ENCODE measurements around the gene SPATA6L.

SPATA6L gene

GRCh38 chr9:4592886-4593285 lies 73.4 kb downstream of the SPATA6L start:
- Histone ChIP-seq H3K27me3 (ENCODE audit: control insufficient read depth, insufficient read depth, low read length, poor library complexity, severe bottlenecking) (no peaks in the 10 kb centered on the region), H3K4me1 (ENCODE audit: control insufficient read depth, insufficient read depth, low read length) (no peaks in the 10 kb centered on the region), H3K9me3 (ENCODE audit: control insufficient read depth, low read length) (no peaks in the 10 kb centered on the region), H3K27ac (ENCODE audit: insufficient read depth, low read depth, low read length, poor library complexity, severe bottlenecking) (no peak overlapping the region), H3K36me3 (ENCODE audit: control insufficient read depth, insufficient read depth, low read length) (no peaks in the 10 kb centered on the region), H3K4me3 (ENCODE audit: insufficient read depth, low read depth, low read length) (no peak overlapping the region)
- 92 to 93% methylated on average over 1 of the region's 1 CpG for WGBS, 2 experiments

DNA sequence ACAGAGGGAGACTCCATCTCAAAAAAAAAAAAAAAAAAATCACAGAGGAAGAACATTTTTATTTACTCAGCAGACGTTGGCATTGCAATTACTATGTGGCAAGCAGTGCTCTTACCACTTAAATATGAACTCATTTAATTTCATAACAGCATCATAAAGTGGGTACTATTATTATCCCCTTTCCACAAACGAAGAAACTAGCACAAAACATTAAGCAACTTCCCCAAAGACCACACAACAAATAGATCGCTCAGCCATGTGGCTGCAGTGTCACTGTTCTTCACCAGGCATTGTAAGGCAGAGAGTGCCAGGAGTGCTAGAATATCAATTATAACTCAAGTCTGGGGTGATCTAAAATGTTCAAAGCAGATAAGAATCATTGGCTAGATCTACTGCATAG lies 74.0 kb downstream of the SPATA6L start:
- Histone ChIP-seq H3K36me3 (ENCODE audit: control insufficient read depth, insufficient read depth, low read length) (no peaks in the 10 kb centered on the region), H3K4me3 (ENCODE audit: insufficient read depth, low read depth, low read length) (no peak overlapping the region), H3K4me1 (ENCODE audit: control insufficient read depth, insufficient read depth, low read length) (no peaks in the 10 kb centered on the region), H3K27me3 (ENCODE audit: control insufficient read depth, insufficient read depth, low read length, poor library complexity, severe bottlenecking) (no peaks in the 10 kb centered on the region), H3K27ac (ENCODE audit: insufficient read depth, low read depth, low read length, poor library complexity, severe bottlenecking) (no peak overlapping the region), H3K9me3 (ENCODE audit: control insufficient read depth, low read length) (no peaks in the 10 kb centered on the region)
- WGBS, 2 experiments: 75 to 86% methylated on average over 3 of the region's 3 CpGs

- no peaks in the 10 kb centered on the region for H3K4me1 ChIP-seq (ENCODE audit: control insufficient read depth, insufficient read depth, low read length)
- 91 to 94% methylated on average over 4 of the region's 4 CpGs for WGBS, 2 experiments
- H3K27me3 ChIP-seq (ENCODE audit: control insufficient read depth, insufficient read depth, low read length, poor library complexity, severe bottlenecking): no peaks in the 10 kb centered on the region
- no peaks in the 10 kb centered on the region for H3K9me3 ChIP-seq (ENCODE audit: control insufficient read depth, low read length)
- no peak overlapping the region for H3K4me3 ChIP-seq (ENCODE audit: insufficient read depth, low read depth, low read length)
- H3K36me3 ChIP-seq (ENCODE audit: control insufficient read depth, insufficient read depth, low read length): no peaks in the 10 kb centered on the region
- H3K27ac ChIP-seq (ENCODE audit: insufficient read depth, low read depth, low read length, poor library complexity, severe bottlenecking): no peak overlapping the region
These were observed 75.2 kb downstream of the SPATA6L start for GRCh38 chr9:4591123-4591500.

DNA sequence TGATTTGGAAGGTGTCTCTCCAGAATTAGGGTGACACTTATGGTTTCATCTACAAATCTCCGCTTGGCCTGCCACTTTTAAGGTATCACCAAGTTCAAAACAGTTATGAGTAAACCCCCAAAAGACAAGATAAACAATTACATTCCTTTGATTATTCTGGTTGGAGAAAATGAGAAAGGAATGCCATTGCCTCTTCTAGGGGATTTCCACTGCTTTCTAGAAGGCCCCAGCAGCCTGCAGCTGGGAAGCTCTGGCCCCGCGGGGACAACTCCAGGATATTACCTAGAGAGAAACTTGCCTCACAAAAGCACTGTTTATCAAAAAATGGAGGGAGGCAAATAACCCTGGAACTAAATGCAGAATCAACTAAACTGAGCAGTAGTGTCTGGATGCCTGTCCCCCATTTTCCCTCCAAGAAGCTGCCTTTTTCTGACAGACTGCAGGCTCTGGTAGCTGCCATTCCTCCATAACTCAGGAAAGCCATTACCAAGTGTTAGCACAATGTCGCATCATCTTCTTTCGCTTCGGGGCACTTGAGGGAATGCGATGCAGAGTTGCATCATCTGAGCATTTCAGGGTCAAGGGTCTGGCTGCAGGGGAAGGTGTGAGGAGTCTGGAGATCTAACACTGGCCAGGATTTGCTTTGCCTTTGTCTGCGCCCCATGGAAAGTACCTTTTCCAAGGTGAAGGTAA lies 75.7 kb downstream of the SPATA6L start:
- H3K36me3 ChIP-seq (ENCODE audit: control insufficient read depth, insufficient read depth, low read length): no peaks in the 10 kb centered on the region
- H3K27me3 ChIP-seq (ENCODE audit: control insufficient read depth, insufficient read depth, low read length, poor library complexity, severe bottlenecking): no peaks in the 10 kb centered on the region
- no peaks in the 10 kb centered on the region for H3K4me1 ChIP-seq (ENCODE audit: control insufficient read depth, insufficient read depth, low read length)
- no peak overlapping the region for H3K4me3 ChIP-seq (ENCODE audit: insufficient read depth, low read depth, low read length)
- H3K27ac ChIP-seq (ENCODE audit: insufficient read depth, low read depth, low read length, poor library complexity, severe bottlenecking): no peak overlapping the region
- no peaks in the 10 kb centered on the region for H3K9me3 ChIP-seq (ENCODE audit: control insufficient read depth, low read length)
- 91 to 96% methylated on average over 8 of the region's 8 CpGs for WGBS, 2 experiments

DNA sequence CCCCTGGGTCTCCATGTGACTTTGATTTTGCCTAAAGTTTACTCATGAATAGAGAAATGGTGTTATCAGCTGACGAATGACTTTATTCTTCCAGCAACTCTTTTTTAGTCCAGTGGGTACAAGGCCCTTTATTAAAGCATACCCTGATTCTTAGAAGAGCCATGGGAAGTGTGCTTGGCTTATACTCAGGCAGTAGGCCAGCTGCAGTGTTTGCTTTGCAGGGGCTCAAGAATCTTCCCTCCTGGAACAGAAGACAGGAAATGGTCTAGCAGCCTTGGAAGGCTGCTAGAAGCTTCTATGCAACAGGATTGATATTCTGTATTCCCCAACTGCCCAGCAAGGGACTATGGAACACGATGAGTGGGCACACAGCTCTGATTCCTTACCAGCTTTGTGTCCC lies 77.6 kb downstream of the SPATA6L start:
- H3K4me3 ChIP-seq (ENCODE audit: insufficient read depth, low read depth, low read length): no peak overlapping the region
- 87 to 94% methylated on average over 2 of the region's 2 CpGs for WGBS, 2 experiments
- H3K9me3 ChIP-seq (ENCODE audit: control insufficient read depth, low read length): no peaks in the 10 kb centered on the region
- no peaks in the 10 kb centered on the region for H3K4me1 ChIP-seq (ENCODE audit: control insufficient read depth, insufficient read depth, low read length)
- H3K27me3 ChIP-seq (ENCODE audit: control insufficient read depth, insufficient read depth, low read length, poor library complexity, severe bottlenecking): no peaks in the 10 kb centered on the region
- no peaks in the 10 kb centered on the region for H3K36me3 ChIP-seq (ENCODE audit: control insufficient read depth, insufficient read depth, low read length)
- no peak overlapping the region for H3K27ac ChIP-seq (ENCODE audit: insufficient read depth, low read depth, low read length, poor library complexity, severe bottlenecking)

GRCh38 chr9:4585135-4585534 lies 81.1 kb downstream of the SPATA6L start:
- Histone ChIP-seq H3K27me3 (ENCODE audit: control insufficient read depth, insufficient read depth, low read length, poor library complexity, severe bottlenecking) (no peaks in the 10 kb centered on the region), H3K4me1 (ENCODE audit: control insufficient read depth, insufficient read depth, low read length) (no peaks in the 10 kb centered on the region), H3K9me3 (ENCODE audit: control insufficient read depth, low read length) (no peaks in the 10 kb centered on the region), H3K36me3 (ENCODE audit: control insufficient read depth, insufficient read depth, low read length) (no peaks in the 10 kb centered on the region), H3K27ac (ENCODE audit: insufficient read depth, low read depth, low read length, poor library complexity, severe bottlenecking) (no peak overlapping the region), H3K4me3 (ENCODE audit: insufficient read depth, low read depth, low read length) (no peak overlapping the region)
- WGBS, 2 experiments: 85 to 91% methylated on average over 5 of the region's 5 CpGs

DNA sequence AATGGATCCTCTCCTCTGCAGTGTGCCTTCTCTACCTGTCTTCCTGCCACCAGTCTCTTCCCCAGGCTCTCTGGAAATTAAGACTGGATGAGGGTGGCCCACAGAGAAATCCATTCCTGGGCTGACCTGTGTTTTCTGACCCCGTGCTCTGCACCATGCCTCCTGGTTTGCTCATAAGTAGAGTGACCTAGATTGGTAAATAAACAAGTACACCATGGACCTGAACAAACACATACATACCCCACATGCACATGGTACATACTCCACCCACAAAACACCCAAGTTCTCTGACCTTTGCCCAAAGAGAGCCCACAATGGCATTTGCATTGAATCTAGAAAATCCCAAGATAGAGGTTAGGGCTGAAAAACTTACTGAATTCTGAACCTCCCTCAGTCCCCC lies 81.6 kb downstream of the SPATA6L start:
- no peaks in the 10 kb centered on the region for H3K27me3 ChIP-seq (ENCODE audit: control insufficient read depth, insufficient read depth, low read length, poor library complexity, severe bottlenecking)
- 91 to 100% methylated on average over 1 of the region's 1 CpG for WGBS, 2 experiments
- no peak overlapping the region for H3K4me3 ChIP-seq (ENCODE audit: insufficient read depth, low read depth, low read length)
- no peaks in the 10 kb centered on the region for H3K36me3 ChIP-seq (ENCODE audit: control insufficient read depth, insufficient read depth, low read length)
- no peak overlapping the region for H3K27ac ChIP-seq (ENCODE audit: insufficient read depth, low read depth, low read length, poor library complexity, severe bottlenecking)
- H3K4me1 ChIP-seq (ENCODE audit: control insufficient read depth, insufficient read depth, low read length): no peaks in the 10 kb centered on the region
- no peaks in the 10 kb centered on the region for H3K9me3 ChIP-seq (ENCODE audit: control insufficient read depth, low read length)

- WGBS, 2 experiments: 93% methylated on average over 12 of the region's 12 CpGs
- H3K36me3 ChIP-seq (ENCODE audit: control insufficient read depth, insufficient read depth, low read length): no peaks in the 10 kb centered on the region
- H3K4me1 ChIP-seq (ENCODE audit: control insufficient read depth, insufficient read depth, low read length): no peaks in the 10 kb centered on the region
- H3K9me3 ChIP-seq (ENCODE audit: control insufficient read depth, low read length): no peaks in the 10 kb centered on the region
- no peaks in the 10 kb centered on the region for H3K27me3 ChIP-seq (ENCODE audit: control insufficient read depth, insufficient read depth, low read length, poor library complexity, severe bottlenecking)
- H3K4me3 ChIP-seq (ENCODE audit: insufficient read depth, low read depth, low read length): no peak overlapping the region
- no peak overlapping the region for H3K27ac ChIP-seq (ENCODE audit: insufficient read depth, low read depth, low read length, poor library complexity, severe bottlenecking)
These were observed 83.3 kb downstream of the SPATA6L start for GRCh38 chr9:4583001-4583400.

- Histone ChIP-seq H3K27me3 (ENCODE audit: control insufficient read depth, insufficient read depth, low read length, poor library complexity, severe bottlenecking) (no peaks in the 10 kb centered on the region), H3K27ac (ENCODE audit: insufficient read depth, low read depth, low read length, poor library complexity, severe bottlenecking) (no peak overlapping the region), H3K4me1 (ENCODE audit: control insufficient read depth, insufficient read depth, low read length) (no peaks in the 10 kb centered on the region), H3K9me3 (ENCODE audit: control insufficient read depth, low read length) (no peaks in the 10 kb centered on the region), H3K4me3 (ENCODE audit: insufficient read depth, low read depth, low read length) (no peak overlapping the region), H3K36me3 (ENCODE audit: control insufficient read depth, insufficient read depth, low read length) (no peaks in the 10 kb centered on the region)
- 87 to 100% methylated on average over 1 of the region's 1 CpG for WGBS, 2 experiments
These were observed 84.3 kb downstream of the SPATA6L start for GRCh38 chr9:4581861-4582565.

DNA sequence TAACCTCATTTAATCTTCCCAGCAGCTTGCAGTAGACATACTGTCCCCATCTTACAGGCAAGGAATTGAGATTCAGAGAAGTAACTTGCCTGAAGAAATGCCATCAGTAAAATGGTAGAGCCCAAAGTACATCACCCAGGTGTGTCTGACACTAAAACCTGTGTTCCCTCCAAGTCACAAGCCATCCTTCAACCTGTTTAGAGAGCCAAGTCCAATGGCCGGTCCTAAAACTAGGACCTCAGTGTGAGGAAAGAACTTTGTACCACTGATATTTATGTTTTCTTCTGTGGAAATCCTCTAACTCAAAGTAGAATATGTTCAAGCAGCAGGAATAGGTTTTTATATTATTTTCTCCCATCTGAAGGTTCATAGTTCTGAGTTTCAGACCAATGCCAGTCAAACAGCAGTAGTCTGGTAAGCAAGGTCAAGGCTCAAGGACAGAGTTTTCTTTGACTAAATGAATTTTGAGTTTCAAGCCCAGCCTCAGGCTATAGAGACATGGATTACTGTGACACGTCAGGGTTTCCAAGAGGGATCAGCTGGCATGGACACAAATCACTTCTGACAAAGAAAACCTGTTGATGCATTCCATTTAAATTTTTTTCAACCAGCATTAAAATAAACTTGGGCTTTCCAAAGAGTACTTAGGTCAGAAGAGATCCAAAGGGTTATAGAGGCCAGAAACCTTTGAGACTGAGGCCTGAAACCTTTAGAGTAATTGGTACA lies 85.1 kb downstream of the SPATA6L start:
- 94 to 95% methylated on average over 2 of the region's 2 CpGs for WGBS, 2 experiments

More for the DNA sequence above, 85.1 kb downstream of the SPATA6L start:
- Histone ChIP-seq H3K27ac (ENCODE audit: insufficient read depth, low read depth, low read length, poor library complexity, severe bottlenecking) (no peak overlapping the region), H3K9me3 (ENCODE audit: control insufficient read depth, low read length) (no peaks in the 10 kb centered on the region), H3K4me1 (ENCODE audit: control insufficient read depth, insufficient read depth, low read length) (no peaks in the 10 kb centered on the region), H3K27me3 (ENCODE audit: control insufficient read depth, insufficient read depth, low read length, poor library complexity, severe bottlenecking) (no peaks in the 10 kb centered on the region), H3K4me3 (ENCODE audit: insufficient read depth, low read depth, low read length) (no peak overlapping the region), H3K36me3 (ENCODE audit: control insufficient read depth, insufficient read depth, low read length) (no peaks in the 10 kb centered on the region)
